HS-5 (cell line): ENCODE measurements around the gene RIPOR3.

Experiments used
- DNase-seq: peaks from one replicate; pipeline ENCODE4 v3.0.0-alpha.2; 2012; ENCODE audit warnings: low read depth

The RIPOR3 gene

DNA sequence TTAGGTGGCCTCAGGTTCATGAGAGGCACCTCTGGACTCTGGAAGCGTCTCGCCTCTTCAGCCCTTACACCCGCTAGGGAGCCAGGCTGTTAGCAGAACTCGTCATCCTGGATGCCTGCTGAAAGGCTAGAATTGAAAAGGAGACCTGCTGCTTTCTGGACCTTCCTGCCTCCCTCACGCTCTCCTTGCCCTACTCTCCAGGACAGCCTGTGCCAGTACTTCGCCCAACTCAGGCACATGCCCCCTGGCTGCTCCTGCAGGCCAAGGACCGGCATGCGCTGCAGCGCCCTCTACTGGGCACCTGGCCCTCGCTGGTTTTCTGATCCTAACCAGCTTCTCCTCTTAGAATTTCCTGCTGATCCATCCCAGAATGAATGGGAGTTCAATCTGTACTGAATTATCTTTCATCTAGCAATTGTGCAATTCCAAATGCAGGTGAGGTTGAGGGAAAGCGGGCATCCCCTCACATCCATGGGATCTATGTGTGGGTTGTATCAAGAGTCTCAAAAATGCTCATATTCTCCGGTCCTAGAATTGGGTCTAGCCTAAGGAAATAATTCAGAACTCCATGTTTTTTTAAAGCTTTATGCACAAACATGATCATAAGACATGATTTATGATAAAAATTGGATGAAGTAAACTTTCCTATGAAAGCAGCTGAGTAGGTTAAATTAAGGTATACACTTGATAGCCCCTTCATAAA is 103.2 kb downstream of the RIPOR3 start:
- peak; percentile 68 for DNase-seq

- DNase-seq = no peak
Observed at GRCh38 chr20:50587291-50587961, 103.9 kb downstream of the RIPOR3 start.

- DNase-seq = no peak
Observed at GRCh38 chr20:50586531-50587232, 104.7 kb downstream of the RIPOR3 start.

GRCh38 chr20:50585678-50586077 is 105.7 kb downstream of the RIPOR3 start:
- no peak for DNase-seq

GRCh38 chr20:50585214-50585613 is 106.1 kb downstream of the RIPOR3 start:
- DNase-seq = no peak

DNA sequence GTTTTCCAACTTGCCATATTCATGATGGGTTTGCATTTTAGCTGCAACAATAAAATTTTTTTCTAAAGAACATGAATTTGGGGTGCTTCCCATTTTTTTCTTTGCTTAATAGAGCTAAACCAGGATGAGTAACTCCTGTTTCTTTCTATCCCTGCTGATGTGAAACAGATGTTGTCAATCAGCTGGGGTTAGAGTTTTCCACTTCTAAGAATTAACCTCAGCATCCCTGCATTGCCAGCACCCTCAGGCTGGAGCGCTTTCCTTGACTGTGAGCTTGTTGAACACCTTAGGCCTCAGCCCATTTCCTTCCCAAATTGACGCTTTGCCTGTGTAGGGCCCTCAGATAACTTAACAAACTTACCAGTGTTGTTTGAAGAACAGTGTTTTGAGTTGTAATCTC is 106.7 kb downstream of the RIPOR3 start:
- no peak for DNase-seq

DNA sequence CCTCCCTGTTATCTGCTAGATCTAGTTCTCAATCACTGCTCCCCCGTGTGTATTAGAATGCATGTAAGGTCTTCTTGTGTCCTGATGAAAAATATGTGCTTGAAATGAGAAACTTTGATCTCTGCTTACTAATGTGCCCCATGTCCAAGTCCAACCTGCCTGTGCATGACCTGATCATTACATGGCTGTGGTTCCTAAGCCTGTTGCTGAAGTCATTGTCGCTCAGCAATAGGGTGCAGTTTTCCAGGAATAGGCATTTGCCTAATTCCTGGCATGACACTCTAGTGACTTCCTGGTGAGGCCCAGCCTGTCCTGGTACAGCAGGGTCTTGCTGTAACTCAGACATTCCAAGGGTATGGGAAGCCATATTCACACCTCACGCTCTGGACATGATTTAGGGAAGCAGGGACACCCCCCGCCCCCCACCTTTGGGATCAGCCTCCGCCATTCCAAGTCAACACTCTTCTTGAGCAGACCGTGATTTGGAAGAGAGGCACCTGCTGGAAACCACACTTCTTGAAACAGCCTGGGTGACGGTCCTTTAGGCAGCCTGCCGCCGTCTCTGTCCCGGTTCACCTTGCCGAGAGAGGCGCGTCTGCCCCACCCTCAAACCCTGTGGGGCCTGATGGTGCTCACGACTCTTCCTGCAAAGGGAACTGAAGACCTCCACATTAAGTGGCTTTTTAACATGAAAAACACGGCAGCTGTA is 107.7 kb downstream of the RIPOR3 start:
- no peak for DNase-seq

DNA sequence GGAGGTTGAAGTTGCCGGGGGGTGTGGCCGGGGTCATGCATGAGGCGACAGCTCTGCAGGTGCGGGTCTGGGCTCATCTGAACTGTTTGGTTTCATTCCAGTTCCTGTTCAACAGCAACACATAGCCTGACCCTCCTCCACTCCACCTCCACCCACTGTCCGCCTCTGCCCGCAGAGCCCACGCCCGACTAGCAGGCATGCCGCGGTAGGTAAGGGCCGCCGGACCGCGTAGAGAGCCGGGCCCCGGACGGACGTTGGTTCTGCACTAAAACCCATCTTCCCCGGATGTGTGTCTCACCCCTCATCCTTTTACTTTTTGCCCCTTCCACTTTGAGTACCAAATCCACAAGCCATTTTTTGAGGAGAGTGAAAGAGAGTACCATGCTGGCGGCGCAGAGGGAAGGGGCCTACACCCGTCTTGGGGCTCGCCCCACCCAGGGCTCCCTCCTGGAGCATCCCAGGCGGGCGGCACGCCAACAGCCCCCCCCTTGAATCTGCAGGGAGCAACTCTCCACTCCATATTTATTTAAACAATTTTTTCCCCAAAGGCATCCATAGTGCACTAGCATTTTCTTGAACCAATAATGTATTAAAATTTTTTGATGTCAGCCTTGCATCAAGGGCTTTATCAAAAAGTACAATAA is 108.6 kb downstream of the RIPOR3 start:
- DNase-seq = no peak

DNA sequence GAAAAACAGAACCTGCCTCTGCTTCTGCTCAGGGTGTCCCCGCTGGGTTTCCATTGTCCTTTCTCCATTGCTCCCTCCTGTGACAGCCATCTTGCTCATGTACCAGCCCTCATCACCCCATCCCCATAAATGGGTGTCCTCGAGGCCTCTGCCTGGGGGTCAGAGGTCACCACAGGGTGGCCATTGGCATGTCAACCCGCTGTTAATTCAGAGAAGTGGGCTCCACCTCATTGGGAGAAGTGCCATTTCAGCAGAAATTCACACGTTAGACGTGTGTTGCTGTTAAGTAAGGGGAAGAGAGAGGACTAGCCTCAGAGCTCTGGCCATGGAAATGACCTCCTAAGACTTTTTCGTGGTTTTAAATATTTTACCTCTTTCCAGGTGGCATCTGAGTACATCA is 109.2 kb downstream of the RIPOR3 start:
- DNase-seq = no peak

GRCh38 chr20:50580842-50581544 is 110.3 kb downstream of the RIPOR3 start:
- DNase-seq = no peak

DNA sequence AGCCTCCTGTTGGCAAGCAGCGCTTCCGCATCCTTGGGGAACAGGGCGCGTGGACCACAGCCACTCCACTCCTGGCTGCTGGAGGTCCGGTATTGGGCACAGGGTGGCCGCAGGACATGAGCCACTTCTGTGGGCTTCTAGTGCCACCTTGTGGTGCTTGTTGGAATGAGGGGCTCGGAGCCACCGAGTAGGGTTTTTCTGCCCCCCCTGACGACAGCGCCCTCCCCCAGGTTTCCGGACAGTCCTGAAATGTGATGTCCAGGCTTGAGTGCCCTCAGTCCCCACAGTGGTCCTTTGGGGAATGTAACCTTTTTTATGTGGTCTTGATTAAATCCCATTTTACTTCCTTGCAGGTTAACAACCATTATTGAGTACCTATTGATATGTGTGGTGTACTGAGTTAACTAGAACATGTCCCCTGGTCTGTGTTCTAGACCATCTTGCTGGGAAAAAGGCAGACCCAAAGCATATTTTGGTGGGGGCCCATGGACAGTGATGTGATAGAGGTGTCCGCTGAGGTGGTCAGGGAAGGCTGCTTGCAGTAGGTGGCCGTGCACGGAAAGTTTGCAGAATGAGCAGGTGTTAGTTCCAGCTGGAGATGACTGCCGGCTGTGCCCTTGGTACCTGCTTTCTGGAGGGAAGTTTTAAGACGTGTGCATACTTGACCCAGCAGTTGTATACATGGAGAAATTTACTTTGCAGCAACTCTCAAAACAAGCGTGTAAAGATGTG is 111.2 kb downstream of the RIPOR3 start:
- DNase-seq = peak; percentile 60

- DNase-seq = no peak
Observed at GRCh38 chr20:50579511-50579910, 111.8 kb downstream of the RIPOR3 start.

DNA sequence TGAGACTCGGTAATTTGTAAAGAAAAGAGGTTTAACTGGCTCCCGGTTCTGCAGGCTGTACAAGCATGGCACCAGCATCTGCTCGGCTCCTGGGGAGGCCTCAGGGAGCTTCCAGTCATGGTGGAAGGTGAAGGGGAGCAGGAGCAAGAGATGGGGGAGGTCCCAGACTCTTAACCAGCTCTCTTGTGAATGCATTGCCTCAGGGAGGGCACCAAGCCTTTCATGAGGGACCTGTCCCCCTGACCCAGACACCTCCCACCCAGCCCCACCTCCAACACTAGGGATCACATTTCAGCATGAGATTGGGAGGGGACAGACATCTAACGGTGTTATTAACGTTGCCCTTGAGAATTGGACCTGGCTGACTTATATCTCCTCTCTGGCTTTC is 112.6 kb downstream of the RIPOR3 start:
- no peak for DNase-seq

DNA sequence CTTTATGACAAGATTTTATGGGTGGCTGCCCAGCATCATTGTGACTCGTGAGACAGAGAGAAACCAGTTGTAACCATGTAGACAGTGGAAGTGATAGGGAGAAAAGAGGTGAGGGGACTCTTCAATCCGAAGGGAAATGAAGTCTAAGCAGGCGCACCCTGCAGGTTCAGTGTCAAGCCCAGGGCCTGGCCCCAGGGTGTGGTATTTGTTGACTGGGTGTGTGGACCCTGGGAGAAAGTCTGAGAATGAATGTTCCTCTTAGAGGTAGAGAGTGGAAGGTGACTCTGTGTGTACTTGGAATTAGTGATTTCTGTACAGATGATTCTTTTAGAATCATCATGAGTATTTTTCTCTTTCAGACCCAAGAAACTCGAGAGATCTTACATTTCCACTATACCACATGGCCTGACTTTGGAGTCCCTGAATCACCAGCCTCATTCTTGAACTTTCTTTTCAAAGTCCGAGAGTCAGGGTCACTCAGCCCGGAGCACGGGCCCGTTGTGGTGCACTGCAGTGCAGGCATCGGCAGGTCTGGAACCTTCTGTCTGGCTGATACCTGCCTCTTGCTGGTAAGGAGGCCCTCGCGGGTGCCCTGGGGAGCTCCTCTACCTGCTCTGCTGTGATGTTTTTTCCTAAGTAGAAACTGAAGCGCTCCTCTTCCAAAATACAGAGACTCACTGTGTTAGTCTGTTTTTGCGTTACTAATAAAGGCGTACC is 113.1 kb downstream of the RIPOR3 start:
- DNase-seq = no peak

- DNase-seq = no peak
Observed at GRCh38 chr20:50577175-50578018, 113.9 kb downstream of the RIPOR3 start.

DNA sequence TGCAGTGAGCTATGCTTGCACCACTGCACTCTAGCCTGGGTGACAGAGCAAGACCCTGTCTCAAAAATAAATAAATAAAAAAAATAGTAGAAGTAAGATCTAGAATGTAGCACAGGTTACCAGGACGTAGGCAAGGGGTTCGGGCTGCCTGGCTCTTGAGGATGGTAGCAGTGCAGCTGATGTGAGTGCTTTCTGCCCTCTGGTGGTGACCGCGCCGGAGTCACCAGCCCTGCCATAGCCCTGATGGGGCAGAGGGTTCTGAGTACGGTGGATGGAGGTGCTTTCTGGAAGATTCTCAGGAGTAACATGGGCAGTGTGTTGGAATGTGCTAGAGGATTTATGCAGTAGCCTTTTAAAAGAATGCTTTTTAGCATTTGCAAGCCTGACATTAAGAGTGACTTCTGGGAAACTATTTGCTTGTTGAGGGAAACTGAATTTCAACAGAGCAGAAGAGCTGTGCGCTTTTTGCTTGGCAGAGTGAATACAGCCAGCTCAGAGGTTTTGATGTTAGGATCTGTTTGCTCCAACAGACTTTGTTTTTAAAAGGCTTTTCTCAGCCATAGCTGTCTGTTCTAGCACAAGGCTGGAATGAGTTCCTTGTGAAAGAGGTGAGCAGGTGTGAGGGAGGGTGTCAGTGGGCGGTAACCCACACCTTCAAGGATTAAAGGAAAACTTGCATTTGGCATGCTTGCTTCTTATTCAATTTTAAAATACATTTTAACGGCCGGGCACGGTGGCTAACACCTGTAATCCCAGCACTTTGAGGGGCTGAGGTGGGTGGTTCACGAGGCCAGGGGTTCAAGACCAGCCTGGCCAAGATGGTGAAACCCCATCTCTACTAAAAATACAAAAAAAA is 115.2 kb downstream of the RIPOR3 start:
- no peak for DNase-seq

GRCh38 chr20:50574586-50574985 is 116.8 kb downstream of the RIPOR3 start:
- DNase-seq = no peak

DNA sequence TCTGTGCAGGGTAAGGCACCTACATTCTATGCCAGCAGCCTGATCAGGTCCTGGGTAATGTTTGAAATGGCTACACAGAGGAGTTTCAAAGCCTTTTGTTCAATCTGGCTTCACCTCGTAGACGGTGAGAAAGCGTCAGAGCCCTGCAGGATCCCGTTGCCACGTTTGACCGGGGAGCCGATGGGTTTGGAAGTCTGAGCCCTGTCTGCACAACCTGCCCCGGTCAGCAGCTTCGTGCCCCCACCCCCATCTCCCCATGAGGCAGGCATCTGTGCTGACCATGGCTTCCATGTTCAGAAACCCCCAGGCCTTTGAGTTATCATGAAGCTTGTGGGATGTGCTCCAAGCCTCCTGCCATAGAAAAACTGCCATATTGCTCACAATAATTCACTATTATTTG is 117.2 kb downstream of the RIPOR3 start:
- no peak for DNase-seq
